HG03442 (cell line): Measurements from ENCODE around the gene LRRC75A.

Experiments
- ATAC-seq: cut with Tn5 transposase; IDR thresholded peaks from one replicate; pipeline ENCODE4 v1.9.1; 2021; ENCODE audit warnings: mild to moderate bottlenecking, moderate library complexity; ENCODE audit not compliant: unreplicated experiment

LRRC75A gene

GRCh38 chr17:16435925-16436886 is 55.8 kb downstream of the LRRC75A start:
- no peak for ATAC-seq

- ATAC-seq: no peak
Observed at GRCh38 chr17:16434662-16435061, 57.3 kb downstream of the LRRC75A start.

DNA sequence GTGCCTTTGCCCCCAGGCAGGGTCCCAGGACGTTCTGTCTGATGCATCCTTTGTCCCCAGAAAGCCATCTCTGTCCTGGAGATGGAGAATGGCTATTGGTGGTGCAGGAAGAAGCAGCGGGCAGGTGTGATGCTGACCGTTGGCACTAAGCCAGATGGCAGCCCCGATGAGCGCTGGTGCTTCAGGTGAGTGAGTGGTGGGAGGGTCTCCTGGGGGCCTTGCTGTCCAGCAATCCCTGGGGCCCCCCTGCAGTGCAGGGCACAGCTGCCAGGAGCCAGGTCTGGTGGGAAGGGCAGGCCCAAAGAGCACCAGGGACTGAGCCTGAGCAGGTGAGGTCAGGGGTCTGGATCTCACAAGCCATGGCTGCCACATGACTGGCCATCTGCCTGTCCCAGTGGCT is 58.5 kb downstream of the LRRC75A start:
- ATAC-seq: no peak

DNA sequence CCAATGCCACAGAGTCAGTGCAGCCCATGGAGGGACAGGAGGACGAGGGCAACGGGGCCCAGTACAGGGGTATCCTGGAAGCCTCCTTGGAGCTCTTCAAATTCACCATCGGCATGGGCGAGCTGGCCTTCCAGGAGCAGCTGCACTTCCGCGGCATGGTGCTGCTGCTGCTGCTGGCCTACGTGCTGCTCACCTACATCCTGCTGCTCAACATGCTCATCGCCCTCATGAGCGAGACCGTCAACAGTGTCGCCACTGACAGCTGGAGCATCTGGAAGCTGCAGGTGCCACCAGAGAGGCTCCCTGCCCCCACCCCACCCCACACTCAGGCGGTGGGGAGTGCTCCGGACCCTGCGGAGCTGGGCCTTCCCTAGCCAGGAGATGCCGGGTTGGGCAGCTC is 60.0 kb downstream of the LRRC75A start:
- ATAC-seq: no peak

DNA sequence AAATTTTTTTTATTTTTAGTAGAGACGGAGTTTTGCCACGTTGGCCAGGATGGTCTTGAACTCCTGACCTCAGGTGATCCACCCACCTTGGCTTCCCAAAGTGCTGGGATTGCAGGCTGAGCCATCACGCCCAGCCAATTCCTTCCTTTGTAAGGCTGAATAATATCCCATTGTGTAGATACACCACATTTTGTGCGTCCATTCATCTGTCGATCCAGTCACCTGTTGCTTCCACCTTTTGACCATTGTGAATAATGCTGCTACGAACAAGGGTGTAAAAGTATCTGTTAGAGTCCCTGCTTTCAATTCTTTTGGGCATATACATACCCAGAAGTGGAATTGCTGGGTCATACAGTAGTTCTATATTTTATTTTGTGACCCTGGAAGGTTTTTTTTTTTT is 61.3 kb downstream of the LRRC75A start:
- ATAC-seq: no peak

DNA sequence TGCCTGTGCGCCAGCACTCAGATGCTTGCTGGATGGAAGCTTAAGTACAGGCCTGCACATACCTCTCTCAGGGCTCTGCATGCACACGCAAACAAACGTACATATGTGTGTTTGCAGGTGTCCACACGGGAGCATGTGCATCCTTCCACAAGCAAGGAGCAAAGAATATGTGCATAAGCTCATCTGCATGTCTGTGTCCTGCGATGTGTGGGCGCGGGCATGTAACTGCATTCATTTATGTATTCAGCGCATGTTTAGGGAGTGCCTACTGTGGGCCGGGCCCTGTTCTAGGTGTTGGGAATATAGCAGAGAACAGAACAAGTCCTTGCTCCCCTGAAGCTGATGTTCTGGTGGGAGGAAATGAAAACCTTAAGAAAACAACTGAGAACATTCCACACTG is 62.9 kb downstream of the LRRC75A start:
- ATAC-seq: no peak

- ATAC-seq: no peak
Observed at GRCh38 chr17:16428098-16428882, 63.7 kb downstream of the LRRC75A start.

- ATAC-seq: no peak
Observed at GRCh38 chr17:16427020-16427419, 65.0 kb downstream of the LRRC75A start.

DNA sequence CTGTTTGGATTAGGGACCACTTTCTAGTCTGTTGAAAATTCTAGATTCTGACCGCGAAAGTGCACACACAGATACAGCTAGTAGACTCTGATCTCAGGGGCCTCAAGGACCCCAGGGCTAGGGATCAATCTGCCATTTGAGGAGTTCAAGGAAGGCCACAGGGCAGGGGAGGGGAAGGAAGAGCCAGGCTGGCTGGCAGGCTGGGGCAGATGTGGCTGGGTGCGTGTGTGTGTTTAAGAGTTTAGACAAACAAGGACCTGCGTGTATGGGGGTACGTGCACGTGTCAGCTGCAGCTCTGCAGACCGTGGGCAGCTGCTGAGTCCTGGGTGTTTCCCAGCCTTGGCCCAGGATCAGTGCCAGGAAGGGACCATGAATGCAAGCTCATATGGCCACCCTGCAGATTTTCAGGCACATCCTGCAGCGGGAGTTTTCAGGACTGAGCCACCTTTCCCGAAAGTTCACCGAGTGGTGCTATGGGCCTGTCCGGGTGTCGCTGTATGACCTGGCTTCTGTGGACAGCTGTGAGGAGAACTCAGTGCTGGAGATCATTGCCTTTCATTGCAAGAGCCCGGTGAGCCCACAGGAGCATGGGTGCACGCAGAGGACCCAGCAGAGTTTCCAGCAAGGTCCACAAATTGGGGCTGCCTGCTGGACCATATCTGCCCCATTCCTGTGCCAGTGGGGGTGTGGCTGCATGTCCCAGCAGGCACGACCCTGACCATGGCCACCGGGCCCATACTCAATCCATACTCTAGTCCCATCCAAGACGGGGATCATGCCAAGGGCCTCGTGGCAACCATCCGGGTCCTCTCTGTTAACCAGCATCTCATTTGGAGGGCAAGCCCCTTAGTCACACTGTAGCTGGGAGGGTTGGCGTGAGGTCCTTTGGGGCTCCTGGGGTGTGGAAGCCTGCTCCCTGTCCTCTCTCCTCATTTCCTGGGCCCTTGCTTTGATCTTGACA is 66.0 kb downstream of the LRRC75A start:
- ATAC-seq: no peak

GRCh38 chr17:16425202-16425601 is 66.8 kb downstream of the LRRC75A start:
- no peak for ATAC-seq

DNA sequence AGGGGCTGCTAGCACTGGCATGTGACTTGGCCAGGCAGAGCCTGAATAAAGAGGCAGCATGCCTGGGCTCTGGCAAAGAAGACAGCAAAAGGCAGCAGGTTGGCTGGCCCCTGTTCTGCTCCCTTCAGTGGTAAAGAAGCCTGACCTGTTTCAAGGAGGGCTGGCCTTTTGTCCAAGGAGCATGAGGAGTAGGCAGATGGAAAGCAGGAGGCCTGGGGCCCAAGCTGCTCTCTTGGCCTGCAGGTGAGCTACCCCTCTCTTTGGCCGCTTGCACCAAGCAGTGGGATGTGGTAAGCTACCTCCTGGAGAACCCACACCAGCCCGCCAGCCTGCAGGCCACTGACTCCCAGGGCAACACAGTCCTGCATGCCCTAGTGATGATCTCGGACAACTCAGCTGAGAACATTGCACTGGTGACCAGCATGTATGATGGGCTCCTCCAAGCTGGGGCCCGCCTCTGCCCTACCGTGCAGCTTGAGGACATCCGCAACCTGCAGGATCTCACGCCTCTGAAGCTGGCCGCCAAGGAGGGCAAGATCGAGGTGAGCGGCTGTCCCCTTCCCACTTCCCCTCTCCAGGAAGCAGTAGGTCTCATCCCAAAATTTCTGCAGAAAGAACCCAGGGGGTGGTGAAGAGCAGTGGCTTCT is 68.6 kb downstream of the LRRC75A start:
- ATAC-seq: no peak

- ATAC-seq: no peak
Observed at GRCh38 chr17:16422416-16422815, 69.6 kb downstream of the LRRC75A start.

DNA sequence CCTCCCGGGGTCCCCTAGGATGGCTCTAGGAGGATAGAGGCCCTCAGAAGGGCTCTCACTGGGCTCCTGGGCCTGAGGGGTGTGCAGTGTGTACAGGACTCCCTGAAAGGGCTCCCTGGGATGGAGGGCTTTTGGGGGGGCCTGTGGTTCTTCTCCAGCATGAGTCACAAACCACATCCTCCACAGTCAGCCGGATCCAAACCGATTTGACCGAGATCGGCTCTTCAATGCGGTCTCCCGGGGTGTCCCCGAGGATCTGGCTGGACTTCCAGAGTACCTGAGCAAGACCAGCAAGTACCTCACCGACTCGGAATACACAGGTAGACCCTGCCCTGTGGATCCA is 72.1 kb downstream of the LRRC75A start:
- ATAC-seq: peak; percentile 11

DNA sequence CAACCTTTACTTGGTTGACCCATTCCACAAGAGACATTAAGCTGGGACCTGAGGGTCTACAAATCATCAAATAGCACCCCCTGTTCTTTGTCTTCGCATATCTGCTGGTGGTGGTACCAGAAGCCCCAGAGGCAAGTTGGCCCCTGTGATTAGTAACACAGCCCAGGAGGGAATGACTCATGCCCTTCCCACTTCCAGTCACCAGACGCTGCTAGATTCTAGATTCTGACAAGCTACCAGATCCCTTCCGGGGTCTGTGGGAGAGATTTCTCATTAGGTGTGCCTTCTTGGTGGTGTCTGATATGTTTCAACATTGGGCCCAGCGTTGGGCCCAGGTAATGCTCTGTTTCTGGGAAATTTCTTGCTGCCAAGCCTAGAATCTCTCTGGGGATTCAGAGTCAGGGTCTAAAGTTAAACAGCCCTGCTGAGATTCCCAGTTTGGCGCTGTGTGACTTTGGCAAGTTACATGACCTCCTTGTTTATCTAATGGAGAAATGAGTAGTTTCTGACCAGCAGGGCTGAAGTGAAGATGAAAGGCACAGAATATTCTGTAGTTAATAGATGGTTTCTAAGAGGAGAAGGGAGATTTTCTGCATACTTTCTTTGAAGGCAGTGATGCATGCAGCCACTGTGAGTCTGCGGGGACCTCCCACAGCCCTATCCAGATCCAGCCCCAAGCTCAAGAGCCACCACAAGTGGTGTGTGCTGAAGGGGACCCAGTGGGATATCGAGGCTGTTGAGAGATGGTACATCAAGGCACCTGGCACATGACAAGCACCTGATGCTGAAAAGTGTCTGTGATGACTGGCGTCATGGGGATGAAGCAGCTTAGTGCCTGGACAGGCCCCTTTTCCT is 72.7 kb downstream of the LRRC75A start:
- peak; percentile 33 for ATAC-seq

DNA sequence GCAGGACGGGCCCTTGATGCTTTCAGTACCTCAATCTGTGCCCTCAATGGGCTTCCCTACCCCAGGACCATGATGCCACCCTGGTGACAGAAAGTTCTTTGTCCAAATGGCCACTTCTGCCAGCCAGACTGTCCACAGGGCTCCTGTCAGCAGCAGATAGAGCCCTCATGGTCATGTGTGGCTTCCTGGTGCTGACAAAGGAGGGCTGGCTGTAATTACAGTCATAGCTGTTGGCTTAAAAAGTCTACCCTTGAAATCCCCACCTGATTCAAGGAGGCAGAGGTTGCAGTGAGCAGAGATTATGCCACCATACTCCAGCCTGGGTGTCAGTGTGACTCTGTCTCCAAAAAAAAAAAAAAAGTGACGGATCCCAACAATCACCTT is 73.3 kb downstream of the LRRC75A start:
- ATAC-seq: no peak

DNA sequence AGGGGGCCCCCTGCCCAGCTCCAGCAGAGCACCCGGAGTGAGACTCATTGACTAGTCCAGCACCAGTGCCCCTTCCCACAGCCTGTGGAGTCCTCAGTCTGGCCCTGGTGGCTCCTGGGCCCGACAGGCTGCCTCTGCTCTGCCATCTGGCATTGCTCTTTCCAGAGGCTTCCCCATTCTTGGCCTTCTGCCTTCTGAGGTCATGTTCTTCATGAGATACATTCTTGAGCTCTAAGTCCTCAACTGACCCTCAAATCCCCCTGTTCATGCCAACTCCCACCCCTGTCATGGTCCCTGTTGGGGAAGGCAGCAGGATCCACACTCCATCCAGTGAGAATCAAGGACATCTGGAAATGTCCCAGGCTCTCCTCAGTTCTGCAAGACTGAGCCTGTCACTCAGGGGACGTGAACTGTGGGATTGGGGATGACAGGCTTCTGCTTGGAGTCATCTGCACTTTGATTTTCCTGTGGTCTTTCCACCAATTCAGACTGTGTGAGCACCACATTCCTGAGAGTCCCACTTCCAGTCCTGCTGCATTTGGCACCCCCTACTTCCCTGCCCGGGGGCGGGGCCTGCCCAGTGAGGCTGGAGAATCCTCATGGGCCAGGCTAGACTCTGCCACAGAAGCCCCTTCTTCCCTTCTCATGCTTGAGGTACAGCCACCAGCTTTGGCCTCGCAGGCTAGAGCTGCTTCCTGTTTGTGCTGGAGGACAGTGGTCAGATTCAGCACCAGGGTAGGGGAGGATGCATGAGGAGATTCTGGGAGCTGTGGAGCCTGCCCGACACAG is 73.9 kb downstream of the LRRC75A start:
- ATAC-seq: no peak

DNA sequence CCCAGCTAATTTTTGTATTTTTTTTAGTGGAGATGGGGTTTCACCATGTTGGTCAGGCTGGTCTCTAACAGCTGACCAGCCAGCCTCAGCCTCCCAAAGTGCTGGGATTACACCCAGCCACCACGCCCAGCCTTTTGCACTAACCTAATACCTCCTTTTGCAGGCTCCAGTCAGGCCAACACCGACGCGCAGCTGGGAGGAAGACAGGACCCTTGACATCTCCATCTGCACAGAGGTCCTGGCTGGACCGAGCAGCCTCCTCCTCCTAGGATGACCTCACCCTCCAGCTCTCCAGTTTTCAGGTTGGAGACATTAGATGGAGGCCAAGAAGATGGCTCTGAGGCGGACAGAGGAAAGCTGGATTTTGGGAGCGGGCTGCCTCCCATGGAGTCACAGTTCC is 74.6 kb downstream of the LRRC75A start:
- no peak for ATAC-seq

- no peak for ATAC-seq
Observed at GRCh38 chr17:16415031-16415924, 76.7 kb downstream of the LRRC75A start, which contains the start of gene TRPV2. TRPV2 (plus strand) TSS chr17:16415571; CDS start chr17:16417669, 2,098 bp downstream.
